CD4-positive, alpha-beta T cell treated with Interleukin-17A for 4 hours (primary cell): ENCODE results near the gene POM121L12.

ENCODE experiments used
- DNase-seq: peaks from one replicate; pipeline ENCODE4 v3.0.0-alpha.2; 2020; ENCODE audit warnings: mixed read lengths

The POM121L12 gene

DNA sequence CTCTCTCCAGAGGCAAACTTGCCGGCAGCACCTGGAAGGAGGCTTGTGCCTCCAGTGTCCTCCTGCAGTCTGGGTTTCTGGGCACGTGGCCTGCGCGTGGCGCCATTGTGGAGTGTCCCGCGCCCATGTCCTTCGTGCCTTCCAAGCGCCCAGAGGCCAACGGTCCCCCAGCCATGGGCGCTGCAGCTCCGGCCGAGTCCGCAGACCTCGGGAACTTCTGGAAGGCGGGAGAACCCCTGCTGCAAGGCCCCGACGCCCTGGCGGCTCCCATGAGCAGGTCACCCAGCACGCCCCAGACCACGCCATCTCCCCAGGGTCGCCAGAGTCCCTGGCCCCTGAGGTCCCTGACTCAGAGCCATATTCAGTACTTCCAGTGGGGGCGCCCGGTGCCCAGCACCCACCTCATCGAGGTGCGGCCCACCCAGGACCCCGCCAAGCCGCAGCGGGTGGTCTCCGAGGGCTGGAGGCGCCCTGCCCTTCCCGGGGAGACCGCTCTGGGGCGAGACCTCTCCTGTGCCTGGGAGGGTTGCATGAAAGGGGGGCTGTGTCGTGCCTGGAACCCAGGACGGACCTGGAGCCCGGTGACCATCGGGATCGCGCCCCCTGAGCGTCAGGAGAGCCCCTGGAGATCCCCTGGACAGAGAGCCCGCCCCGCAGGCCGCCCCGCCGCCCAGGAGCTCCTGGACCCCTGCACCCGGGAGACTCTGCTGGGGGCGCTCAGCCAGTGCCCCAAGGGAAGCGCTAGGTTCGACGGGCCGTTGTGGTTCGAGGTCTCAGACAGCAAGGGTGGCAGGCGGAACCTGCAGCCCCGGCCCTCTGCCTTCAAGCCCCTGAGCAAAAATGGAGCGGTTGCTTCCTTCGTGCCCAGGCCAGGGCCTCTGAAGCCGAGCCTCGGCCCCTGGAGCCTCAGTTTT is at the start of gene POM121L12:
Gene POM121L12 (plus strand): TSS at position 135 of the 914 bp plus-strand sequence. CDS start 39 bp downstream, at position 174.
- no peak for DNase-seq

DNA sequence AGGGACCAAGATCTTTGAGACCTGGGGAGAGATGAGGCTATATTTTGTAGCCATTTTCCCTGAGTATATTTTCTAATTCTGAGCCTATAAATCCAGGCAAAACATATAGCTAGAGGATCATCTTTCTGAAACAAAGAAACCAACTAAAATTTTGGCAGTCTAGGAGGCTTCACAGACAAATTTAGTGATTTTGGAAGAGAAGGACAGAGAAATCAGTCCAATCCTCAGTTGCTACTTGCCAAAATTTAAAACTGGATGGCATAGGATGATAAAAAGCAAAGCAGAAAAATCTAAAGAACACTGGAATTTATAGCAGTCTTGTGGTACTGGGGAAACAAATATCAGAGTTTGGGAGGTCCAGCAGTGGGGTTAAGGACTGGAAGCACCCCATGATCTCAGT is 43.4 kb upstream of the POM121L12 start:
- no peak for DNase-seq

DNA sequence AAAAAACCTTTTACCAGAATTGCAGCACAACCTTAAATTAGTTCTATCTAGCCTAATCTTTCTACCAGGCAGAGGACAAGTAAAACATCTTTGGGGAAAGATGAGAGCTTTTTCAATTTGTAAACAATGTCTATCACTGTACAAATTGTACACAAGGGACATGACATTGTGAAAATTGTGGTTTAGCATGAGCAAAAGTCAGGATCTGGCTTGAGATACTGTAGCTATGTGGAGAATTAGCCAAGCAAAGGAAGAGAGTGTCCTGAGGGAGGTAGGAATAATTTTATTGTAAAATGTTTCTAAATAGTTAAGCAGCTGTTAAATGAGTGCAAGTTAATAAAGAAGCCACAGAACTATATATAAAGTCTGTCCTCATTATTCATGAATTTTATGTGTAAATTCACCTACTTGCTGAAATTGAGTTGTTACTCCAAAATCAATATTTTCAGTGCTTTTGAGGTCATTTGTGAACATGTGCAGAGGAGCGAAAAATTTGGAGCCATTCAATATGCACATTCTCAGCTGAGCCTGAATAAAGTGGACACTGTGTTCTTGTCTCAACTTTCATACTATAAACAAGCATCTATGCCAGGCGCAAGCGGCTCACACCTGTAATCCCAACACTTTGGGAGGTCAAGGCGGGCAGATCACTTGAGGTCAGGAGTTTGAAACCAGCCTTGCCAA is 42.8 kb upstream of the POM121L12 start:
- DNase-seq, result no peak

DNA sequence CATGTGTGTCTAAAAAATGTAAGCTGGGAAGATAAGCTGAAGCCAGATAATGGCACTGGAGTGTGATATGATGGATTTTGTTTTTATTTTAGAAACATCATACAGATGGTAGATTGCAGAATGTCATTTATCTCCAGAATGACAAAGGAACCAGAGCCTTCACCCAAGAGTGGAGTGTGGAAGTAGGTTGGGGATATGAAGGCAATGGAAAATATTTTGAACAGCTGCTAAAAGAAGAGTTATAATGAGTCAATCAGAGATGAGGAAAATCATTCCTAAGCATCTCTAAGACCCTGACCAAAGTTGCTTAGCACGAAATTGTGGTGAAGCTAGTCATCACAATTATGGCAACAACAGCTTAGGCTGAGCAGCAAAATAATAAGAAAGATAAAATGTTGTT is 39.8 kb upstream of the POM121L12 start:
- DNase-seq, result no peak

DNA sequence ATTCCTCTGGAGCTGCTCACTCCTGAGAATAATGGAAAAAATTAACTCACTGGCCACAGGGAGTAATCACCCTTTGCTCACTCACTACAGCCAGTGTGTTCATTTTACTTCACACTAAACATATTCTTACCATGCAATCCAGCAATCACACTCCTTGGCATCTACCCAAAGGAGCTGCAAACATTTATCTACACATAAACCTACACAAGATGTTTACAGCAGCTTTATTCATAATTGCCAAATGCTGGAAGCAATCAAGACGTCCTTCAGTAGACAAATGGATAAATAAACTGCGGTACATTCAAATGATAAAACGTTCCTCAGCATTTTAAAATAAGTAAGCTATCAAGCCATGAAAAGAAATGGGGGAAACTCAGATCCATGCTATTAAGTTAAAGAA is 34.2 kb upstream of the POM121L12 start:
- no peak for DNase-seq

DNA sequence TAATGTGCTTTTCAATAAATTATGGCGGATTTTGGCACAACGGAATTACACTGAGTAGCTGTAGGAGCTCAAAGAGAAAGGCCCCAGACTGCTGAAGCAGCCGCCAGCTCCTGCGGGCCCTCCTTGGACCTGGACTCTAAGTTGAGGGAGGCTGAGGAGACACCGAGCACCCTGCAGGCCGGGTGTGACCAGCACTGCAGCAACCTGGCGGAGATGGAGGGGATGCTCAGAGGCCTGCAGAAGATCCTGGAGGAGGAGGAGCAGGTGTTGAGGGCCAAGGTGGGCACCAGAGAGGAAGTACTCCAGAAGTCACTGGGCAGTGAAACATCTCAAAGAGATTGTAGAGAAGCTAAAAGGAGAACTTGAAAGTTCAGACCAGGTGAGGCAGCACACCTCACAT is 33.0 kb upstream of the POM121L12 start:
- DNase-seq, result no peak

DNA sequence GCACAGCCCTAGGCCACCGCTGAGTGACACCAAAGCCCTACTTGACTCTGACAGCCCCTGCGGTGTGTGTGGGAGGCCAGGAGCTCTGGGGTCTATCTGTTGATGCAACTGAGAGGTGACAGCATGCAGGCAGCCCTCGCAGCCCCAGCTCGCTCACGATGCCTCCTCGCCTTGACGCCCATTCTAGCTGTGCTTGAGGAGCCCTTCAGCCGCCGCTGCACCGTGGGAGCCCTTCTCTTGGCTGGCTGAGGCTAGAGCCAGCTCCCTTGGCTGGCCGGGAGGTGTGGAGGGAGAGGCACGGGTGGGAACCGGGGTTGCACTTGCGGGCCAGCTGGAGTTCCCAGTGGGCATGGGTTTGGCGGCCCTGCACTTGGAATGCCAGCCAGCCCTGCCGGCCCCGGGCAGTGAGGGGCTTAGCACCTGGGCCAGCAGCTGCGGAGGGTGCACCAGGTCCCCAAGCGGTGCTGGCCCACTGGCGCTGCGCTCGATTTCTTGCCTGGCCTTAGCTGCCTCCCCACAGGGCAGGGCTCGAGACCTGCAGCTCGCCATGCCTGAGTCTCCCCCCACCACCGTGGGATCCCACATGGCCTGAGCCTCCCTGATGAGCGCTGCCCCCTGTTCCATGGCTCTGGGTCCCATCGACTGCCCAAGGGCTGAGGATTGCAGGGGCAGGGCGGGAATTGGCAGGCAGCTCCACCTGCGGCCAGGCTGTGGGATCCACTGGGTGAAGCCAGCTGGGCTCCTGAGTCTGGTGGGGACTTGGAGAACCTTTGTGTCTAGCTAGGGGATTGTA is 31.6 kb upstream of the POM121L12 start:
- DNase-seq, result no peak

DNA sequence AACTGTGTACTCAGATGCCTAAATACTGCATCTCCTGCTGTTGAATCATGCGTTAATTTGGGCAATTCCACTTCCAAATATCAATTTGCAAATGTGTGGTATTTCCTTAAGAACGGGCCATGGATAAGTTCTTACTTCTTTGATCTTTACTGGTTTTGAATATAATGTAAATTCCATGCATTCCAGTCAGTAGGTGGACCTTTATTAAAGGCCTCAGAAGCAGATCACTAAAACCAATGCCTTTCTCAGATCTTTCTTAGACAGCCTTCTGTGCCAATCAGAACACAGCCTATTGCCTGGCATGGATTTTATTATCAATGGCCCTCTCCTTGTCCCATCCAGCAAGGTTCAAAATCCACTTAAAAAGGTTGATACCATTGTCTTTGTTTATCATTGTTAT is 21.5 kb upstream of the POM121L12 start:
- no peak for DNase-seq

DNA sequence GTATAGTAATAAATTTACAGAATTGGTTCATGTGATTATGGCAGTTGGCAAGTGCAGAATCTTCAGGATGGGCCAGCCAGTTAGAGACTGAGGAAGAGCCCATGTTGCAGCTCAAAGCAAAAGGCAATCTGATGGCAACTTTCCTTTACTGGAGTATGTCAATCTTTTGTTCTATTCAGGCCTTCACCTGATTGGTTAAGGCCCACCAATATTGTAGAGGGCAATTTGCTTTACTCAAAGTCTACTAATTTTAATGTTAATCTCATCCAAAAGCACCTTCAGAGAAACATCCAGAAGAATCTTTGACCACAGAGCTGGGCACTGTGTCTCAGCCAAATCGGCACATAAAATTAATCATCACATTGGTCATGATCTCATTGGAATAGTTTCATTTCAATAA is 20.0 kb upstream of the POM121L12 start:
- DNase-seq, result no peak

DNA sequence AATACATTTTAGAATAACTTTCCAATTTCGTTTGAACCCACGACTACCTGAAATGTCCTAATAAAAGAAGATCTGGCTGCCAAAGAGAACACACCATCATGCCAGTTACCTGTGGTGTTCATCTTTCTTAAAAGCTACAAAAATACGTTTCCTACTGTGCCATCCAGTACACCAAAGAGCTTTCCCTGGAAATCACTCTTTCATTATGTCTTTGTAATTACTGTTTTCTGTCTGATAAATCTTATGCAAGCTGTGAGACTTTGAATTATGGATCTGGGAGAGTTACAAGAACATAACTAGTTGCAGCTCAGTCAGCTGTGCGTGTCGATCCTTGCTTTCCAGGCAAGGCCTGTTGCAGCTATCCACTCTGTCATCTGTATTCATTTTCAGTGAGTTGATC is 12.5 kb upstream of the POM121L12 start:
- no peak for DNase-seq

DNA sequence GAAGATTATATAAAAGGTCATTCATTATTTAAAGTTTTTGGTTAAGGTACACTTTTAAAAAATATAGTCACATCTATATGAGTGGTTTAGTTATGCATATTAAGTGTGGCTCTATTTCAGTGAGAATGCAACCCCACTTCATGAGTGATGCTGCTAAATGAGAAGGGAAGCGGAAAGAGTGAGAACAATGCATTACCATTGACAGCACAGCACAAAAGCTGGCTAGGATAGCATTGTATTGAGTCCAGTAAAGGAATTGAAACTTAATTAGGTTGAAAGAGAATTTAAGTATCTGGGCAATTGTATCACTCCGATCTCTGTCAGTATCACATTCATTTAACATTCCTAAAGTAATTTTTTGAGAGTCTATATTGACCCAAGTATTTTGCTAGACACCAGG is 13.2 kb downstream of the POM121L12 start:
- no peak for DNase-seq

DNA sequence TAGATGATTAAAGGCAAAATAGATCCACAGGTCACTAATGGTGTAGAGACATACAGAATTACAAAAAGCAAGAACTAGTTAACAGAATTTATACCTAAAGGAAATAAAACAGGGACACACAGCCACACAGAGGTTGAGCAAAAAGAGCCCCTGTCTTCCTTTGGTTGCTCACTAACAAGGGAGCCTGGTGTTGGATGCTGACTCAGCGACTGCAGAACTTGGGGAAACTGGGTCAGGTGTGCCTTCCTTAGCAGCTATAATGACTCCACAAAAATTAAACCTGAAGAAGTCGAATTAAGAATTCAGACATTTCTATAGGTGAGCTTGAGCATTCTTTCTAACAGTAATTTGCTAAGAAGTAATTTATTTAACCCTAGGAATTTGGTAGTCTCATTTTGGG is 15.0 kb downstream of the POM121L12 start:
- DNase-seq, result no peak

DNA sequence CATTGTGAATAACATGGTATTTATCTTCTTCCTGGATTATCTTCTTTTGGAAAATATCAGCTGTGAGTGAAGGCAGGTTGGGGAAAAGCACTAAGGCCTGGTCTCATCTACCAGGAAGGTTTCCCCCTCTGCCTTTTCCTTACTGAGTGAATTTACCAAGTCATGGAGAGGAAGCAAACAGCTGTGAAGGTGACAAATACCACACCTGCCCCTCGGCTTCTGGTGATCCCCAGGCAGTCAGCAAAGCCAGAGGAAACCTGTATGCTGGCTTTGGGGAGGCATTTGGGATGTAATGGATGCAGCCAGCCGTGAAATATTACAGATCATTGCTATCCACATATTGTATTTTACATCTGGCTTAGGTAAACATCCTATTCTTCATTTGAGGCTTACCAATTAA is 24.2 kb downstream of the POM121L12 start:
- DNase-seq, result no peak

DNA sequence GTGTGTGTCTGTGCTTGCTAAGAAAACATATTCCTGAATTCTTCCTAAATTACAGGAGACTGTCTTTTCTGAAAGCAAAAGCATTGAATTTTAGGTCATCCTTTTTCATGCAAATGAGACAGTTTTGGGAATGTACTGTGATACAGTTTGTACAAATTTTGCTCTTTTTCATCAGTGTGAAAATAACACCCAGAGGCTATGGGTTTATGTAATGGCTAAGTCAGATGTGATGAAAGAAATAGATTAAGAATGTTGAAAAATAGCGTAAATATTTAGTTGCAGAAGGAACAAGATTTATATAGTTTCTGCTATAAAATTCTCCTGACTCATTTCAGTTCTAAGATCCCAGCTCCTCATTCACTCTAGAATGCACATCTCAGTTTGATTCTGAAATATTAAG is 24.6 kb downstream of the POM121L12 start:
- no peak for DNase-seq

DNA sequence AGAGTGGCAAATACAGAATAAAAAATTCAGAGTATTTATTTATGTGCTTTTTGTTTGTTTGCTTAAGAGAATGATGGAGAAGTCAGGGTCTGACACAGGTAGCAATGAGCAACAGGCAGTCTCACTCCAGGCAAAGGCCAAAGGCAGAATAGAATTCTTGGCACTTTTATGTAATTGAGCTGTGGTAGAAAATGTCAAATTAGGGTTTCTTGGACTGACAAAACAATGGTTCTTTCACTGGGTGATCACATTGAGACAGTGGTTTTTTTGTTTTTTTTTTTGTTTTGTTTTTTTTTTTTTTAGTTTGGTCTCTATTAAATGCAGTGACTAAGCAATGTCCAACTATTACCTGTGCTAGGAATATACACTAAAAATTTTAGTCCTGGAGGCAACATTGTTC is 27.4 kb downstream of the POM121L12 start:
- DNase-seq, result no peak

DNA sequence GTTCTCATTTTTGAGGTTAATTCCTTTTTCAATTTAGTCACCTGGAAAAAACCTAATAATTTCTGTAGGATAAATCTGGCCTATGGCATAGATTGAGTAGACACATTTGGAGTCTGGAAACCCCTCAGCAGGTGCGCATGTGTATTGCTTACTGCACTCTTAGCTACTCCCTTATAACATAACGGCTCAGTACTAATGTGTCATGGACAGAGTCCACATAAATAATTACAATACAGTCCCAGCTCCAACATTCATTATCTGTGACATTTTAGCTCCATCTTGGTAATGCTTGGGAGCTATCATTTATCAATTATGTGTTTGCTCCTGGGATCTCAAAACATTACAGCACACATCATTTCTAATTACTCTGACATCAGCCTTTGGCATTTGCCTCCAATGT is 33.2 kb downstream of the POM121L12 start:
- no peak for DNase-seq

DNA sequence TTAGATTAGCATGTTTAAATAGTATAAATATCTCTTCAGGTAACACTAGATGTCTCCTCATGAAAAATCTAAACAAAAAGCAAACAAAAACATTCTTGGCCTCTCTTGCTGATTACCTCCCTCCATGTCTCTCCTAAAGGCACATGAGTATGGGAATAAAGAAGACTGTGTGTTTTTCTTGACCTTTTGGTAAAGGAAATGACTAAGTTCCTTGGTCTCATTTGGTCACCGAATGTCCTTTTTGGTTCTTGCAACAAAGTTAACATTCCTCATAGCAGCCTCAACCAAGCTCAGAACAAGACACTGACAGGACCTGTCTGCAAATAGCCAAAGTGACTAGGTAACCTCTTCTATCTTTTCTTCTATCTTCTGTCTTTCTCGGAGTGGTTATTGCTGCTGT is 35.5 kb downstream of the POM121L12 start:
- no peak for DNase-seq
